ENCODE measurements around the gene GSG1L. TPM values are rescaled to one million over a fixed set of nuclear protein-coding genes. Genes with fewer than 3 reads are reported as not detected.

GSG1L gene
- polyA plus RNA-seq, 10 donors = 1.6 to 3.7 (median 2.5) TPM

DNA sequence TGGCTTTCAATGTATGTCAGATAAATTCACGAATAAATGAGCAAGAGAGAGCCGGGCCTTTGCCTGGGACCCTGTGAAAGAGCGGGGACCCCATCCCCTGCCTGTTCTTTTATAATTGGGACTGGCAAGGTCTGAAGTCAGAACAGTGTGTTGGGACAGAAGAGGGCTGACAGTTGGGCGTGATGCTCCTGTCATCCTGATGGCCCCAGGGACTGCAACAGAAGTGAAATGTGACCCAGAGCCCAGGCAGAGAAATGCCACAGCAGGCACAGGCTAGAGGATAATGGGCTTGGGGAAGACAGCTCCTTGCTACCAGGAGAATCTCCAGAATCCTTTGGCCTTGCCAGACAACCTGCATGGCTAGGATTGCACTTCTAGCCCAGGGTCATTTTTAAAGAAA lies 37.9 kb downstream of the GSG1L start:
- no peak for DNase-seq

DNA sequence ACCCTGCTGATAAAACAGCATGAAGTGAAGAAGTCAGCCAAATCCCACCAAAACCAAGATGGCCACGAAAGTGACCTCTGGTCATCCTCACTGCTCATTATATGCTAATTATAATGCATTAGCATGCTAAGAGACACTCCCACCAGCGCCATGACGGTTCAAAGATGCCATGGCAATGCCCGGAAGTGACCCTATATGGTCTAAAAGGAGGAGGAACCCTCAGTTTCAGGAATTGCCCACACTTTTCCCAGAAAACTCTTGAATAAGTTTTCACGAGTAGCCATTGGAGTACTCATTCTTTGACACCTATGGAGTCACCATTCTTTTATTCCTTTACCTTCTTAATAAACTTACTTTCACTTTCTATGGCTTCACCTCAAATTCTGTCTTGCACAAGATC lies 44.3 kb downstream of the GSG1L start:
- DNase-seq = no peak

DNA sequence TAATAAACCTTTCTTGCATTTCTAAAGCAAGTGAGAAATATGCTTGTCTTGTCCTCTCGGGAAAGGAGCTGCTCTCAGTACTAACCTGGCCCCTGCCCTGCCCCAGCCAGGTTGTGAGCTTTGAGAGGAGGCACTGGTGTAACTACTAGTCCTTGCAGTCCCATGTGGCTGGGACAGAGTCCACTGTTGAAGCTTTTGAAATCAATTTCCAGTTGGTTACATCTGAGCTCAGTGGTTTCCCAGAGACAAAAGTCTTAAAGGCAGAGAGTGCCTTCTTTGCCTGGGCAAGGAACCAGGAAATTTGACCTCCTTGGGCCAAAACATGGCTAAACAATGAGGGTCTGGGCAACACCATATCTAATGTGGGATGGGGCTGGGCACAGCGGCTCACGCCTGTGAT lies 48.7 kb downstream of the GSG1L start:
- no peak for DNase-seq

DNA sequence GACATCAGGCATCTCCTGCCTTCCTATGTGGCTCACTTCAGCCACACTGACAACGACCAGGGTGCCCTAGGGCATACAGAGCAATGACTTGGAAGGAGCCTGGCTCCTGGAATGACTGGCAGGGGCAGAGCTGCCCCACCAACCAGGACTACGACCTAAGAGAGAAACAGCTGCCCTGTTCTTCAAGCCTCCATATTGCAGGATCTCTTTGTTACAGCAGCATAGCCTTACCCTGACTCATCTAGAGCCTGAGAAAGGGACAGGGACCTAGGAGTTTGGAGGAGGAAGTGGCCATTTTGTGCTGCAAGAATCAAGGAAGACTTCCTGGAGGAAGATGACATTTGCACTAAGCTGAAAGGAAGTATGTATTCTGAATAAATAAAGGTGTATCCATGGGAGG lies 49.6 kb downstream of the GSG1L start:
- DNase-seq = no peak

DNA sequence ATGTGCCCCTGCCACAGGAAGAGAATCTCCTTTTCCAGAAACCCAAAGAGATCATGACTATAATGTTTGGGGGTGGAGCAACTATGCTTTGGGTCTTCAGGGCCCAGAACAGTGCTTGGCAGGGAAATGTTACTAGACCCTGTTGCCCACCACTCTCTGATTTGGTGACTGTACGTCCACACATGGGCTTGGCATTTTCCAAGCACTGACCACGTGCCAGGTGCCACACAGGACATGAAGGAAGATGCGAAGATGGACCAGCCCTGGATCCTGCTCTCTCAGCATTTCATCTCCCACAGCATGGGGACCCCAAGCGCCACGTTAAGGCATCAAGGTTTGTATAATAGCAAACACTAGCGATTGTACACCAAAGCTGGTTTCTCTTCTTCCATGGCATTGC lies 50.1 kb downstream of the GSG1L start:
- no peak for DNase-seq

DNA sequence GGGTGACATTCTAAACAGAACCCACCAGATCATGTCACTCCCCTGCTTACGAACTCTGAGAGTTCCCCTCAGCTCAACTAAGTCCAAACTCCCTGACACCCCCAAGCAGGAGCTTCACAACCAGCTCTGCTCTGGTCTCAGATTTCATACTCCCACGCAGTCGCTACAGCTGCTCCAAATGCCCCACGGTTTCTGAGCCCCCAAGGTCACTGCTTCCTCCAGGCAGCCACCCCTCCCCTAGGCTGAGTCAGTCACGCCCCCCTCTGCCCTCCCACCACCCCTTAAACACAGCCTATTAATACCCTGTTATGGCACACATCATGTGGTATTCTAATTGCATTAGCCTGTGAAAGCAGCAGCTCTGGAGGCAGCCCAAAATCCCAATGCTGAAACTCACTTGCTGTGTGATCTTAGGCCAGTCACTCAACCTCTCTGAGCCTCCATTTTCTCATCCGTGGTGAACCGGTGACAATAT lies 51.5 kb downstream of the GSG1L start:
- DNase-seq = peak; percentile 37 to 80 (median 56)

DNA sequence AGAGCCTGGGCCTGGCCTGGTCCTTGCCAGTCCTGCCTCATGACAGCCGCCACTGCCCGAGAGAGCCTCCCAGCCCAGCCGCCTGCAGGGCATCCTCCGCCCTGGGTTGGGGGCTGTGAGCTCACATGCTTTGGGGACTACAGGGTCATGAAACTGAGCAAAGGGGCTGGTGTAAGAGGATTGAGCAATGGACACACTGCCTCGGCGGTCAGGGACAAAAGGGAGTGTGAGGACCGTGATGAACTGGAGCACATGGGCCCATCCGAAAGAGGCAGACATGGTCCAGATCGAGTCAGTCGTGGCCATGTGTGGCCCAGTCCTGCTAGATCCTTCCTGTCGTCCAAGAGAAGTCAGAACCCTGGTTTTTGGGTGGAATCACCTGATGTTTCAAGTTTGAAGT lies 52.3 kb downstream of the GSG1L start:
- DNase-seq = no peak

DNA sequence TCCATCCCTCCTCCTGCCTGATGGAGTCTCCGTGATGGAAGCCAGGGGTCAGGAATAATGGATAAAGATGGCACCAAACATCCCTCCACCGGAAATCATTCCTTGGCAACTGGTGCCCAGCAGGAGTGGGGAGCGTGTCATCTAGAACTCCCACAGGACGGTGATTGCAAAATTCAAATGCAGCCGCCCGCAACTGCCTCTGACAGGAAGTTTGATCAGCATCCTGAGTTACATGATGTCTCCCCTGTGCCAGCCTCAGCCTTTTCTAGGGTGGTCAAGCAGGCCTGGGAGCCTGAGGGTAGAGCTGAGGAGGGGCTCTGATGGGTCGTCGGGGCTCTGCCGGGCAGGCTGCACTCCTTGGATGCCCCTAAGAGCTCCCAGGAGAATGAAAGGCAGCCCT lies 52.8 kb downstream of the GSG1L start:
- peak in 1 of 3 donors; percentile 9 for DNase-seq

DNA sequence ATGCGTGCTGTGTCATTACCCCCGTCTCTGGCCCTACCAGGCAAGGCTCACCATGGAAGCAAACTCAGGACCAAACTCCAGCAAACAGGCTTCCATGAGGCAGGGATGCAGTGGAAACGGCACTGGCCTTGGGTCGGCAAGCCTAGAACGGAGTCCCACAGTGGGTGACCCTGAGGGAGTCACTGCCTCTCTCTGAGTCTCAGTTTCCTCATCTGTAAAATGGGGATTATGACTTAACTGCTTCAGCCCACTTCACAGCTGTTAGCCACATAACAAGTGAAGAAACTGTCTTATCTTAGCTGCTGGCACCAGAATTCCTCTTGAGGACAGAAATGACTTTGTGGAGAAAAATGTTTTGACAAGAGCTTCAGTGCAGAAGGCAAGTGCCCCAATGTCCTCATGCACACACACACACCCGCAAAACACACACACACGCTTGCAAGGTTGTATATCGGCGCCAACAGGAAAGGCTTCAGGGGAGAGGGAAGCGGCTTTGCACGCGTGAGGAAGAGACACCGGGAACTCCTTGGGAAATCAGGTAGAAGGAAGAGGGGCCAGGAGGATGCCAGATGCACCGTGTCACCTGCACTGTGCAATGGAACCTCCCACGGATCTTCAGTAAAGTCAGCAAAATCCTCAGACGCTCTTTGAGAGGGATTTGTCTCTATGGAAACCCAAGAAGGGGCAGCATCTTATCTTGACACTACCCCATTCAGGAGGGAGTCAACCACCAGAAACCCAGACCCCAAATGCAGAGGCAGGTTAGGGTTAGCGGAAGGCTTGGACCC lies 53.7 kb downstream of the GSG1L start:
- DNase-seq = no peak

DNA sequence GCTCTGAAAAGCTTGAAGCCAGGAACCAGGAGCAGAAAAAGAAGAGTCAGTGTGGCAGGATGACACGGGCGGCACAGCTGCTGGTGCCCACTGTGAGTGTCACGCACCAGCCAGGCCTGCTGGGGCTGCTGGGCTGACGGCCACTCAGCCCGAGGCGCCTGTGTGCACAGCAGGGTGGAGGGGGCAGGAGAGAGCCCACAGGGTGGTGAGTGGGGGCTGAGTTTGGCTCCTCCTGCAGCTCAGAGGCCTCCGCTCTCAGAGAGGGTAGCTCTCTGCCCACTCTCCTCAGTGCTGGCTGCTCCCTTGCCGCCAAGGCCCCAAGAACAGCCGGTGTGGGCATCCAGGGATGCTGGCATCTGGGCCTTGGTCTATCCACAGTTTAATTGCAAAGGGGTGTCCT lies 59.6 kb downstream of the GSG1L start:
- peak in 1 of 3 donors; percentile 48 for DNase-seq

DNA sequence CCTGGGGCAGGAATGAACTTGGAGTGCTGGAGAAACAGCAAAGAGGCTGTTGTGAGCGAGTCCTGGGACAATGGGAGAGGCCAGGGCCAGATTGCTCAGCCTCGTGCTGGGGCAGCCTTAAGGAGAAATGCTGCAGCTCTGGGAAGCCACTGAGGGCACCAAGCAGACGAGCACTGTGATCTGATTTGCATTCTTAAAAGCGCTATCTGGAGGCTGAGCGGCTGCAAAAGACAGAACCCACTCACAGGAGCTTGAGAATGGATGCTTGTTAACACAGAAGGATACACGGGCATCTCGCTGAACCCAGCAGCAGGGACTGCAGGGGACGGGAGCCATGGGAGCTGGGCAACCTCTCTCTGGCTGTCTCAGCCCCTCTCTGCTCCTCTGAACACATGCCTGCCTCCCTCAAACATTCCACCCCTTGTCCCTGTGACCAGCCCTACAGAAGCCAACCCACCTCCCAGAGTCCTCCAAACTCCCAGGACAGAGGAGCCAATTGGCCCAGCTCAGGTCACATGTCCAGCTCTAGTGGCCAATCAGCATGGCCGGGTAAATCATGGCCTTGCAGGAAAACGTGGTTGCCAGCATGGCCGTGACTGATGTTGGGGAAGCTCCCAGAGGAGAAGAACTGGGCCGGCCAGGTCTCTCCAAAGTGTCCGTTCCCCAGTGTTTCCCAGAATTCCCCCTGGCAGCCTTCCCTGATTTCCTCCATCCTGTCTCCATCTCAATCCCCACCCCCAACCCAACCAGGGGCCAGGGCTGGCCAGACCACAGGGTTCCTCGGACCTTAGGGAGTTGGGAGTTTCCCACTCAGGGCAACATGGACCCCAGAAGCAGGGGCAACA lies 60.3 kb downstream of the GSG1L start:
- peak in 1 of 3 donors; percentile 12 for DNase-seq

DNA sequence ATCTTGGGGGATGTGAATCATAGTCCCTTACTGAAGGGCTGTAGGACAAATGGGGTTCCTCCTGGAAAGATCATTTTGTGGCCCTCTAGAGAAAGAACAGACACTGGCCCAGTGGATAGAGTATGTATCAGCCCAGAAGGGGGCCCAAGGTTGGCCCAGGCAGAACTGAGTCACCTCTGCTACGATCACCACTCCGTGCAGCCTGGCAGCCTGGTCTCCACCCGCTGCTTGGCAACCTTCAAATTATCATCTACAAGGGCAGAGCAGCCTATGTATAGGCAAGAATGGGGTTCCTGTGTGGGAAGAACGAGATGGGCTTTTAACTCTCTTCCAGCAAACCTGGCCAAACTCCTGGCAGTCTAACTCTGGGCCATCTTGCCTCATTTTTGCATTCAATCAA lies 61.9 kb downstream of the GSG1L start:
- DNase-seq = no peak

DNA sequence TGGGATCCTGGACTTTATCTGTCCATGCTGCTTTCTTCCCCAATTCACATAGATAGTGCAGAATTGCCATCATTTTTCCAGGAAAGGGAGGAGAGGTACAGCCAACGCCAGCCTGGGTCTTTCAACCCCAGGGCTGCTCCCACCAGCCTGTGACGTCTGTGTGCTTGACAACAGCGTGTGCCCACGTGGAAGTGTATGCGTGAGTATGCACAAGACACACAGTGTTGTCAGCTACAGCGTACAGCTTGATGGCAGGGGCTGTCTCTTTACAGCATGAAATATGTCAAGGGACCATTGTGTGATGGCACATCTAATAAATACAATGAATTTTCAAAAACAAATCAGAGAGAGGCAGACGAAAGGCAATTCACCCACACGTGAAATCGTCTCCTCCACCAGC lies 62.3 kb downstream of the GSG1L start:
- DNase-seq = no peak

DNA sequence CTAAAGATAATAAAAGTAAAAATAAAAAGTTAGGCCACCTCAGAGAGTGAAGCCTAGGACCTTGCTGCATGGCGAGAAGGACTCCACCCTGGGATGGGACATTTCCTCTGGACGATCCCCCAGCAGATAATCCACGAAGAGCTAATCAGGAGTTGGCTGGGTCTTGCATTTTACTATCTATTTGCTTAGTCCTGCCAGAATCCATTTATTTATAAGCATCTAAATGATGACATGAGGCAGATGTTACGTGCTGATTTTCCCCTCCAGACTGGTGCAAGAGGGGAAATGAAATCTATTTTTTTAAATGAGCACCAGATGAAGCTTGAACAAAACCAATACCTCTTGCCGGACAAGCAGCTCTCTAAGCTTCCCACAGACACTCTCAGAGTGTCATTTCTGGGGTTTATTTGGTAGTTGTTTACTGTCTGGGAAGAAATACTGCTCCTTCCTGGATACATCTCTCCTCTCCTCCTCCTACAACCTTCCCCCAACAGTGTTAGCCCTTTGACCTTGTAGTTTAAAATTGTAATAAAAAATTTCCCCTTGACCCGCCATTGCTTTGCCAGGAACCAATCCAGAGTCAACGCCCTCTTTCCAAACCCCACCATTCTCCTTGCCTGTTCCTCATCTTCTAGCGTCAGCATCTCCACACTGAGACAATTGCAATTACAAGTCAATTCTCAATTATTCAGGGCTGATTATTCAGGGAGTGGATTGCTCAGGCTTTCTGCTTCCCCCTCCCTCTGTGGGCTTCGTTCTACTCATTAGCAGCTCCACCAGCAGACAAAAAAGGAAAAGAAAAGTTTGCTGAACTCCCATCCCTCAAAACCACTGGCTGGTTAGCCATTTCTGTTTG lies 63.0 kb downstream of the GSG1L start:
- DNase-seq = peak in 1 of 3 donors; percentile 57

DNA sequence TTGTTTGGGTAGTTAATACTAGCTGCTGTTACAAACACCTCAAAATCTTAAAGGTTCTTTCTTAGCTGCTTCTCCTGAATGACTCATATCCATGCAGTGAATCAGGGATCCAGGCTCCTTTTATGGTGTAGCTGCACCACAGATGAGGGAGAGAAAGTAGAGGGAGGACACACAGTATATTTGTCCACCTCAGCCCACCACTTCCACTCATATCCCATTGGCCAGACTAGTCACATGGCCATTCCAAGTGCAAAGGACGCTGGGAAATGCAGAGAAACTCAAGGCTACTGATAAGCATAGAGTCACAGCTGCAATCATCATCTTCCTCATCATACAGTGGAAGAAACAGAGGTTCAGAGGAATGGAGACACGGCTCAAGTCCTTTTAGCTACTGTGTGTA lies 63.8 kb downstream of the GSG1L start:
- no peak for DNase-seq

DNA sequence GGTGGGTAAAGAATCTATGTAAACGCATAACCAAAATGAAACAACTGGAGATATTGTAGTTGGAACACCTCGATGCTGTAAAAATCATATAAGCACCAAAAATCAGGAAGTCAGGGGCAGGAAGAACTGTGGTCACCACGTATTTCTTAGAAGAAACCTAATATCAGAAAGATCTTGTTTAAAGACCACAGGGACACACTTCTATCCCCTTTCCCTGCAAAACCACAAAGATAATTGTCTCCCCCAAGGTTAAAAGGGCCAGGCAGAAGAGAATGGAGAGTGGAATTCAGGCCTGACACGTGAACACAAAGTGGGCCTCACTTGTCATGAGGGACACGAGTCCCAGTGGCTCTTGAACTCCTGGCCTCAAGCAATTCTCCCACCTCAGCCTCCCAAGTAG lies 68.1 kb downstream of the GSG1L start:
- no peak for DNase-seq

DNA sequence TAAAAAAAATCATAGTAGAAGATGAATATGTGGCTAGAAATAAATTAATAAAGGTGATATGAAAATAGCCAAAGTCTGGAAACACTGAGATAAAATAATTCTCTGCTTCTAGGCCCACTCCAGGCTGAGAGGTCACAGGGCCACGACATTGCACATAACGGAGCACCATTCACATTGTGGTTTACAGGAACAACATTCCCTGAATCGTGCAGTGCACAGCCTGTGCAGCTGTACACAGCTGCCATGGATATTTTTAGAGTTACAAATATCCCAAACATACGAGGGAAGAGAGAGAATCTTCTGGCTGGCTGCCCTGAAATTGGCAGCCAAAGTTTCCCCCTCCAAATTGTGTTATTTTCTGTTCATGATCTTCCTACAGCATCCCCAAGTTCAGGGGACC lies 68.8 kb downstream of the GSG1L start:
- DNase-seq = no peak

DNA sequence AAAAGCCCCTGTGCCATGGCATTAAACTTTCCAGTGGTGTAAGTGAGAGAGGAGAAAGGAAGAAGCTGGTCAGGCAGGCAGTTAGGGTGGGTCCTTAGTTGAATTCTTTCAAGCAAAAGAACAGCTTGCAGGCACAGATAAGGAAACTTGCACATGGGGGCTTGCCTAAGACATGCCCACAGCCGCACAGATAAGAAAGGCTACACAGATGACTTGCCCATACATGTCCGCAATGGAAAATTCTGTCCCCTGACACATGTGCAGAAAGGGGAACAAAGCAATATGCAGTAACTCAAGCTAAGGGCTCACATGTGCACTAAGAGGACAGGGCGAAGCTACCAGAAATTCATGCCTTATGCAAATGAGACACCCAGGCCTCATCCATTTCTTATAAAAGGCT lies 69.9 kb downstream of the GSG1L start:
- DNase-seq = no peak

DNA sequence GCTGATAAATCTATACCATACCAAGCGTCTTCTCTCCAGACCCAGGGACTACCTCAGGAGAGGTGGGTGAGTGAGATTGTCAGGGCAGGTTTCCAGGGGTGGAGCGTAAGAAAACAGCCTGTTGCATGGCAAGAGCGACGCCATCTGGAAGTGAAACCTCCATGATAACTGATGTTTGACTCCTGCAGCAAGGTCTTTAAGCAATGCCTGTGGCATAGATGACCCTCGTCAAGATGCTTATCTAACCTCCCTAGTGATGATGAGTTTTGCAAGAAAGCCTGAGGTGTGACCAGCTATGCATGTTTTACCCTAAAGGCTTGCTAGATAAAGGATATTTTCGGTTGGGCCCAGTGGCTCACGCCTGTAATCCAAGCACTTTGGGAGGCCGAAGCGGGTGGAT lies 71.6 kb downstream of the GSG1L start:
- DNase-seq = no peak

DNA sequence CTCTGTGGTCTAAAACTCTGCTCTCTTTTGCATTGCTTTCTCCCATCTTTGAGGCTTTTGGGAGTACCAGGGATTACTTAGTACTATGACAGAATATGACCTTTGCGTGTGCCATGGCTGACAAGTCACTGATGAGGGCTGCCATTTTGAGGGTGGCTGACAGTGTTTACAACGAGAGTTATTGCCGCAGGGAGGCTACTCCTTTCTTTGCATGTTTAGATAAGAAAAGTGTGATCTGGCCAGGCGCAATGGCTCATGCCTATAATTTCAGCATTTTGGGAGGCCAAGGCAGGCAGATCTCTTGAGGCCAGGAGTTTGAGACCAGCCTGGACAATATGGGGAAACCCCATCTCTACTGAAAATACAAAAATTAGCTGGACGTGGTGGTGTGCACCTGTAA lies 77.5 kb downstream of the GSG1L start:
- DNase-seq = no peak

DNA sequence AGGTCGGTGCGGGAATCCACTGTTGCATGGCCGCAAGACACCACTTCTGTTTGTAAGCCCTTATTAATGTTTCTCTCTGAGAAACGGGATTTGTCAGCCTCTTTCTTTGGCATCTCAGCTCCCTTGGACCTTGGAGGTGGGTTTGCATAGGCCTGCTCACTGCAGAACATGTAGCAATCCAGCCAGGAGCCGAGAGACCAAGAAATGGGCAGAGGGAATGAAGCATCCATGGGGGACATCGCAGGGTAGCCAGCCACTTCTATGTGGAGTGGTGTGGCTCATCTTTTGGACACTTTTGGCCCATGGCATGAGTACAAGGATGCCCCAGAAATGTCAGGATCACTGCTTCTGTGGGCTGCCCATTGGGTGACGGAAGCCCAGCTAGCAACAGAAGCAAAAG lies 79.4 kb downstream of the GSG1L start:
- no peak for DNase-seq

DNA sequence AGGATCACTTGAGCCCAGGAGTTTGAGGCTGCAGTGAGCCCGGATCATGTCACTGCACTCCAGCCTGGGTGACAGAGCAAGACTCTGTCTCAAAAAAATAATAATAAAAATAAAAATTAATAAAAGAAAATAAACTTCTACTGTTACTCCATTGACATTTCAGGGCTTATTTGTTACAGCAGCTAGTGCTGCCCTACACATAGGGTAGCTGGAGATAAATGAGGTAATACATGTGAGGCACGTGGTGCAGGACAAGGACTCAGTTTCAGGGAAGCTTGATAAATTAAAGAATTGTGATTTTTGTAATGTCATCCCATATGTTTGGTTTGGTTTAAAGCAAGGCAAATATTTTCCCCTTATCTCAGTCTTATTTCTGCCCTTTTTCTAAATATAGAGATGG lies 80.3 kb downstream of the GSG1L start:
- no peak for DNase-seq
